ENCODE data around the gene UBR4.

UBR4 gene

DNA sequence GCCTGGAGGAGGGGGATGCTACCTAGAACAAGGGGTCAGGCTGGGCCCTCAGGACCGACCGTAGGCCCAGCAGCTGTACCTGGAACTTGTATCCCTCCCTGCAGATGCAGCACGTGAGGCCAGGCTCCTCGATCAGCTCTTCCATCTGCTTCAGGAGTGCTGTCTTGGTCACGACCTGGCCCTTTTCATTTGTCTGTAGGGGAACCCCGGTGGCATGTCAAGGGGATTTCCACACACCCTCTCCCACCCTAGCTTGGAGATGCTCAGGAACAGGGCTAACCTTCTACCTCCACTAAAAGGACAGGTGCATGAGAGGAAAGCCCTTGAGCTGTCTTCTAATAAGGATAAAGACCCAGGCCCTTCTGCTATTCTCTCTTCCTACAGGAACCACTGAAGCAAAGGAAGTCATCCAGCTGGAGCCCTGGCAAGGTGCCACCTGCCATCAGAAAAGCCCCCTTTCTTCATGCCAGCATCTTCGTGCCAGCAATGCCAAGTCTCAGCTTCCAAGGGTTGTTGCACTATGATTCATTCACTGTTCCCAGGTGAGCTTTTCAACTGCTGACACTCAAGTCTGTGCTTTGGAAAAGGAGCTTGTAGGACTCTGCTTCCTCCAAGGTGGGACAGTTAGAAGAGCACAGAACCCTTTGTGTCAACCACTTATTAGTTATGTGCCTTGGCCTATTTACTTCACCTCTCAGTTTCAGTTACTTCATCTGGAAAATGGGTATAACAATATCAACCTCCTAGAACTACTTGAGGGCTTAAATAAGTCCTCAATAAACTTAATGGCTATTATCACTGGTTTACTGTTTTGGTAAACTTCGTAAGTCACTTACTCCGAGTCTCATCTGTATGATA is 122.1 kb downstream of the UBR4 start:
- no peak for DNase-seq

DNA sequence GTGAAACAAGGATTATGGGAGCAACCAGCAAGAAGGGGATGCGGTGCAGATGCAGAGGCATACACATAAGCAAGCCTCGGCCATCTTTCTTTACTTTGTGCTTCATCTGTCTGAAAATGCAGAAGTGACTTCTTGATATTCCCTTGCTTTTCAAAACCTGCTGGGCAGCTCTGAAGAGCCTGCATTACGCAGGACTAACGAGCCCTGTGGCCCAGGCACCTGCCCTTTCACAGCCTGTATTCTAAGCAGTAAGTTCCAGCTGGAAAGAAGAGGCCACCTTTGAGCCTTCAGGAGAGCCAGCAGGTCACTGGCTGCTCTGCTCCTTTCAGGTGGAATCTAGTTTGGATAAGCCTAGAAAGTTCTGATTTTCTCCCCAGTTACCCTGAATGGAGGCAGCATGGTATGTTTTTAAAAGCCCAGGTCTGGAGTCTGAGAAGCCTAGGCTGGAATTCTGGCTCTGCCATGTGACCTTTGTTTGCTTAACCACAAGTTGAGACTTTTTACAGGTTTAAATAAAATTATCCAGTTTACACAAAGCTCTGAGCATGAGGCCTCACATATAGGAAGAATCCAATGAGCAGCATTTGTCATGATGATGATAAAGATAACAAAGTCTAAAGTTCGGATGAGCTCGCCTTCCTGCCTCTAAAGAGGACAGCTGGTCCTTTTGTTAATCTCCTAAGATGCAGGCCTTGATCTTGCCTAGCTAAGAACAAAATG is 122.9 kb downstream of the UBR4 start:
- DNase-seq: no peak

DNA sequence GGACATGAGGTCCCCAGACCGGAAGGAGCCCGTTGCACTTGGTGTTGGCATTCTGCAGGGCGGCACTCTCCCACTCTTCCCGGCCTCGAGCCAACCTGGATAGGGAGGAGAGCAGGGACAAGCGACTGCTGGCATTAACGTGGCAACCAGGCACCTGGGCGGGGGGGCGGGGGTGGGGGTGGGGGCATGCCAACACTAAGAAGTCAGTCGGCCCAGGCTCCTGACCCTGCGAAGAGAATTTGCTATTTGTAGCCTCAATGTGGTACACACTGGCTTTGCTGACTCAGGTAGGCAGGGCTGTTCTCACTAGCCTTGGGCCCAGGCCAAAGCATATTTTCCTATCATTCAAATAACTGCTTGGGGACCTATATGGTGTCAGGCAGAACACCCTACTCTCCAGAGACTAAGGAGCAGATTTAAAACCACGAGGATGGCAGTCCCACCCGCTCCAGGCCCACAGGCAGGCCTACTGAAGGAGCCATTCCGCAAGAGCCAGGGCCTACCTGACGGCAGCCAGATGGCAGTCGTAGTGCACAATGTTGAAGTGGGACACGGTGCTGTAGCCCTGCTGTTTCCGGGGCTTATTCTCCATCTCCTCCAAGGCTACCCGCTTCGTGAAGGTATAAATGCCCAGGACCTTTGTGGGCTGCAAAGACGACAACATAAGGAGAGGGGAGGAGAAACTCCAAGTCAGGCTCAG is 123.7 kb downstream of the UBR4 start:
- no peak for DNase-seq

DNA sequence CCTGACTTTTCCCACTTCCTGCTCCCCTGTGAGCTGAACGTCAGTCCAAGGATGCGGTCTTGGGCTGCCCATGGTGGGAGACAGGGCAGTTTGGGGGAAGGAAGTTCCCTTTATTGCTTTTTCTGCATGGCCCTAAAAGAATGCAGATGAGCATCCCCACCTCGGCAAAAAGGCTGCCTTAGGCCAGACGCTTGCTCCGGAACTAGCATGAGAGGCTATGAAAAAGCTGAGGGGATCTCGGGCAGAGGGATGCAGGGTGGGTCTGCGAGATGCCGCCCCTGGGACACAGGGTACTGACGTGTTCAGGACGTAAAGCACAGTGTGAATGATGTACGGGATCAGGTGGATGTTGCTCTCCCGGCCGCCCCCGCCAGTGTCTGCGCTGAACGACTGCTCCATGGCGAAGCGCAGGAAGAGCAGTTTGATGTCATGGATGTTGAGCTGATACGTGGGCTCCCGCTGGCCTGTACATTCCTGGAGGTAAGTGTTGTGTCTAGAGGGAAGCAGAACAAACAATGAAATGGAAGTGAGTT is 125.8 kb downstream of the UBR4 start:
- DNase-seq: no peak

DNA sequence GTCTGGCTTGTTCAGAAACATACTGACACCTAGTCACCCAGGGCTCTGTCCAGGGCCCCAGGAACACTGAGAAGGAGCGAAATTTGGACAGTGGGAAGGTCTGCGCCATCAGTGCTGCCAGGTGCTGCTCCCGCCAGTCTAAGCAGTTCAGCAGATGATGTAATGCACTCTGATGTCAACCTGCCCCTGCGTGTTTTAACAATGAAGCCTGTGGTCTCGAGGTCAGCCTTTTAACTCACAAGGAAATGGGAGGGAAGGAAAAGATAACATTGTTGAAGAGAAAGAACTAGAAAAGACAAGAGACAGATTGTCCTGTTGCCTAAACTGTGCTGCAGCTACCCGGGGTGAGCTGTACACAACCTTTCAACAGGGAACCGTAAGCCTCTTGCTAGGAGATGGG is 127.0 kb downstream of the UBR4 start:
- DNase-seq: no peak

DNA sequence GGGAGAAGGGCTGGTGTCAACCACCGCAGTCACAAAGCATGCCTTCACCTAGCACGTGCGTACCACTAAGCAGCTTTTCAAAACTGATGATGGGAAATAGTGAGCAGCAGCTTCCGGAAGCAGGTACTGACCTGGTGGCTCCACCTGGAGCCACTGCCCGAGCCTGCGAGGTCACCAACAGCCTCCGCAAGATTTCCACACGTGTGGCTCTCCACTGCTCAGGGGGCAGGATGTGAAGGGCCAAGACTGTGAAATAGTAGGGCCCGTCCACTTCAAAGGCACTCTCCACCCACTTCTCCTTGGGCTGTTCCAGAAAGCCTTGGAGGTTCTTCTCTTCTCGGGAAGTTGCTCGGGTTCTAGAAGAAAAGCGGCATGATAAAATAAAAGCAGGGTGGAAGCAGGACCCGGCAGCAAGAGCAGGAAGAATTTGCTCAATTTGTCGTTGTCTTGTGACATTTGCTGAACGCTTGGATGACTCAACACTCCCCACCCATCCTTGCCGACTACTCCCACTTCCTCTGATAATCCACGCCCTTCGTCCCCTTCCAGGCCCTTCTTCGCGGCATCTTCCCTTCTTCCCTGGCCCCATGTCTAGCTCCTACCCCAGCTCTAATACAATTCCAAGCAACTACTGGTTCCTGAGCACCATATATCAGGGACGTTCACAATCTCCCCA is 128.7 kb downstream of the UBR4 start:
- no peak for DNase-seq

DNA sequence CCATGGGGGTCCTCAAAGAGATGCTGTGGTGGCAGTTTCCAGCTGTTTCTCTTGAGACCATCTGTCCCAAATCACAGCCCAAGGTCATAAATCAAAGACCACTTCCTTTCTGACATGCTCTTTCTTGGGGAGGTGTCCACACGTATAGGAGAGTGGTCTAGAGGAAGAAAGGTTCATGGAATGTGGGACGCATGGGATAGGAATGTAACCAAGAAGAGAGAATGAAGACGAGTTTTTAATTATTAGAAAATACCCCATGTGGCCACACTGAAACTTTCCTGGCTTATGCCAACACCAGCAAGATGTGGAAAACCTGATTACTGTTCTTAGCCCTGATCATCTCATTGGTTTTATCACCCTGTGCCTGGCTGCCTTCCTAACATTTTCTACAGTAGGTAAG is 129.3 kb downstream of the UBR4 start:
- no peak for DNase-seq

DNA sequence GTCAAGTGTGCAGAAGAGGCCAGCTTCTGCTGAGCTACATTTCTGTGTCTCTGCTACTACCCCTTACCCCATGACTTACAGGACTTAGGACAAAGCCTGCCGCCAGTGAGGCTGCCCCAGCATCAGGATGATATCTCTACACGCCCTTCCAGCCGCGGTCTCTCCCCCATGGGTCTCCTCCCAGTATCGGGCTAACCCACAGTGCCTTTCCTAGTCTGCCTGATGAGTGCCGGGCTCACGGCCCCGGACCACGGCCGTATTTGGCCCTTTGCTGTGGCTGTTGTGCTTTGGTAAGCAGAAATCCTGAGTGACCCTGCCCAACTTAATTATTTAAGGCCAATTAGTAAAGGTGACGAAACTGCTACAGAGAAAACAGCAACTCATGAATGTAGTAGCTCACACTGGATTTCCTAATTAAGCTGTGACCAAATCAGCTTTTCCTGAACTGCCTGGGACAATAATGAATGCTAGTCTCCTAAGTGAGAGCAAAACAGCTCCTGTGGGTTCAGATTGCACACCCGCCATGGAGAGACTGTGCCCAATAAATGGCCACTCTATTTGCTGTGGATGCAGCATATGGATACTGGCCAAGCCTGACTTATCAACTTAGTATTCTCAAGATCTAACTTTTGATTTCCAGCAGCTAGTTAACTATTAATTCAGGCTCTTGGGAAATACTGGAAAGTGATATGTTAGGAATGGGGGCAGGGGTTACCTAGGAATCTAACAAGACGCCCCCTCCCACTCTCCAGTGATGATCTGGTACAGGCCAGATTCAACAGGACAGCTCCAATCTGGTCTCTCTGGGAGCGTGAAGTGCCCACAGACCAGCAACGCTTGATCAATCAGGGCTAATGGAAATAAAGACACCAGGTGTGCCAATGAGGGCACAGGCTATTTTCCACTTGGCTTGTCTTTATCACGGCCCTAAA is 130.3 kb downstream of the UBR4 start:
- DNase-seq: no peak

DNA sequence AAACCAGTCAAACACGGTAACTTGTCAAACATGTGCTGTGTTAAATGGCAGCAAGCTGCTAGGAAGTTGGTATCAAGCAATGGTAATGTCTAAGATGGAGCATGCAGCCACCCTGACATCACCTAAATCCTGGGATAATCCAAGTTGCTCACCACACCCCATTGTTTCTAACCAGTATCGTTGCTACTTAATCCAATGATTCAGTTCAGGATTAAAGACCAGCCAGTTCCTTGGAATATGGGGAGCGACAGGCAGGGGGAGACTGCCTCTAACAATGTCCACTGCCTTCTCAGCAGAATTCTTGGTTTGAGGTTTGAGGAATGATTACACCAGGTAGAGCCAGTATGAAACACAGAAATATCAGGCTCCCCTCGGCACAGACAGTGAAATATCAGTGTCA is 131.5 kb downstream of the UBR4 start:
- DNase-seq: no peak

DNA sequence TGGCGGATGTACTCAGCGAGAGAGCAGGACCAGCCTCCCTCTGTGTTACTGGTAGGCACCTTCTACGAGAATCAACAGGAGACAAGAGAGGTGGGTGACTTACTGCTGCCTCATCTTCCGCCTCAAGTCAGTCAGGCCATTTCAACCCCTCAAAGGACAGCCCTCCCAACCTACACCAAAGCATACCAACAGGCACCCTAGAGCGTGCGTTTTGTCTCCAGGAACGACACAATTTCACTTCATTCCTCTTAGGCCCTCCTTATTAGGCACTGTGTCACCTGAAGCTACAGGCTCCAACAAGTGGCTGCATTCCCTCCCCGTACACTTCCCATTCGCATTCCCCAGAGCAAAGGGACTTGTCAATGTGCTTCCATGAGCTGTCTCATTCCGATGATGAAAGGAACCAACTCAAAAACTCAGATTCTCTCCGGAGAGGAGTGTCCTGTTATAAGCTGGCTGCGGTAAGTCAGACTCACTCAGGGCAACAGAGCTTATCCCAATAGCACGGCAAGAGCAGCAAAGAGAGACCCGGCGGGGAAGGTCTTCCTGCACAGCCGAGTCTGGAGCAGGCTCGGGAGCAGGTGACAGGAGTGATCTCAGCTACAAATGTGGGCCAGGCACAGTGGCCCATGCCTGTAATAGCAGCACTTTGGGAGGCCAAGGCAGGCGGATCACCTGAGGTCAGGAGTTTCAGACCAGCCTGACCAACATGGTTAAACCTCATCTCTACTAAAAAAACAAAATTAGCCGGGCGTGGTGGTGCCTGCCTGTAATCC is 133.0 kb downstream of the UBR4 start:
- no peak for DNase-seq

DNA sequence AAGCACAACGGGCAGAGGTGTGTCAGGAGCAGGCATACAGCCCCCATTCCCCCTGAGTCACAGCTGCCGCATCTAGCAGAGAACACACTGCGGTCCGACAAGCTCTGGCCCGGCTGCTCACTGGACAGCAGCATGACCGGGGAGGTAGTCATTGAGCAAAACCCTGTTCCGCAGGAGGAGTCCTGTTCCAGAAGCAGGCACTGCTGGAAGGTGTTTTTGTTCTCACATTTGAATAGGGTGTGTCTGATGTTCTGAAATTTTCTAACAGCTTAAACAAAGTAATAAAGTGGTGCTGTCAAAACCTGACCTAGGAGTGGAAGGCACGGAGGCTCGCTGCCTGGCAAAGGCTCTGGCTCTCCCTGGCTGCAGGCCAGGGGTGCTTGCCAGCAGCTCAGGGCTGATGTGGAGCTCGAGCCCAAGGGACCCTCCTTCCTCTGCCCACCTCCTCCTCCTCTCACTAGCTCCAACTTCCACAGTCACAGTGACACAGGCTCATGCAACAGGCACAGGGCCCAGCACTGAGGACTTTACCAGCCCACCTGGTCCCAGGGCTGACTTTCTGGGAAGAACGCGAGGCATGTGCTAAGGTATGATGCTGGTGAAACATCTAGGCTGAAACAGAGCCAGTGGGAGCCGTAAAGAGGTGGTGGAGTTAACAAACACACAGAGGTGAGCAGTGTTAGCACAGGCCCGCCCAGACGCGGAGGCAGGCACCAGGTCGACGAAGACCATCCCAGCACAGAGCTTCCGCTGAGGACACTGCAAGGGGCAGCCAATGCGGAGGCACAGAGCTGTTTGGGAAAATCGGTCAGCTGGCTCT is 135.0 kb downstream of the UBR4 start:
- no peak for DNase-seq

DNA sequence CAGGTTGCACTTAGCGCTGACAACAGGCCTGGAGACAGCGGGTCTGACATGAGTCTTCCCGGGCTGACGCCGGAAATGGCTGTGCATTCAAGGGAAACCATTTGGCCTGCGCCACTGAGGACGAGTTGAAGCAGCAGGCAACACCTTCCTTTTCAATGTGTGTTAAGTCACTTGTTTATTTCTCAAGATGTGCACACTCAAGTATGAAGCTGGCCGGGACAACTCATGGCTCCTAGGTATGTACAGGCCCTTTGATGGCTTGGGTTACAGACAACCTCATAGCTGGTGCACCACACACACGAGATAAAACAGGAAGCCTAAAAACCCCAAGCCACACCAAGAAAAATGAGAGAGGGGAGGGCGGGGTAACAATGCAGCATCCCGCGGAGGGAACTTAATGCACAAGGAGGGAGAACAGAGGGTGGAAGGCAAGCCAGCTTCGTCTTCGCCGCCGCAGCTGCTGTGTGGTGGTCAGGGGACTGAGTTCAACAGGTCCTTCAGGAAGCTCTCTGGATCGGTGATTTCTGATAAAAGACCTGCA is 135.6 kb downstream of the UBR4 start:
- no peak for DNase-seq

DNA sequence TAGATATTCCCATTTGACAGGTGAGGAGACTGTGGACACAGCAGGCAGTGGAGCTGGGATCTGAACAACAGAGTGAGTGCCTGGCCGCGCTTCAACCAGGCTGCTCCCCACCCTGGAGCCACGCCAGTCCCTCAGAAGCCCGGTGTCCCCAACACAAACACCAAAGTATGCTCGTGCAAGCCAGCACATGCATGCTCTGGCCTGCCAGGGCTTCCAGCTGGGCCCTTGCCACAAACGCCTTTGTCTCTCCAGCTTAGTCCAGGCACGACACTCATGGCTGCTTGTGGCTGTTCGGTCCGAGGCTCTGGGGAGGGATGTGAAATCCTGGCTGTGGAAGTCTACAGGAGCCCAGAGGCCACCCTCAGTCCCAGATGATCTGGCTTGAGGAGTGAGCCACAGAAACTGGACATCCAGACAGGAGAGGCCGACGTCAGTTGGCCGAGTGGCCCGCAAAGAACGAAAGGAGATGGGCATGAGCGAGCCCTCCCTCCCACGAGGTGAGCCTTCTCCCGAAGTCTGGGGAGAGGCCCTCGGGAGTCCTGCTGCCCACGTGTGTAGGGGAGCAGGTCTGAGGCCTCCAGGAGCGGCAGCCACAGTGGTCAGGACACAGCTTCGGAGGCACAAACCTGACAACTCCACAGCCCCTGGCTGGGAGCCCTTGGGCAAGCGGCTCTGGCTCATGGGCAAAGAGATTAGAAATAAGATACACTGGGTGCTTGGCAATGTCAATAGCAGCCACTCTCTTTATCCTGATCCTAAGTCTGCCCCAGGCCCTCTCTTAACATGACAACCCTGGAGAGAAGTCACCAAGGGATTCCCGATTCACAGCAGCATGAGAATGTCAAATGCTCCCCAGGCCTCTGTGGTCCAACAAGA is 136.5 kb downstream of the UBR4 start:
- no peak for DNase-seq

DNA sequence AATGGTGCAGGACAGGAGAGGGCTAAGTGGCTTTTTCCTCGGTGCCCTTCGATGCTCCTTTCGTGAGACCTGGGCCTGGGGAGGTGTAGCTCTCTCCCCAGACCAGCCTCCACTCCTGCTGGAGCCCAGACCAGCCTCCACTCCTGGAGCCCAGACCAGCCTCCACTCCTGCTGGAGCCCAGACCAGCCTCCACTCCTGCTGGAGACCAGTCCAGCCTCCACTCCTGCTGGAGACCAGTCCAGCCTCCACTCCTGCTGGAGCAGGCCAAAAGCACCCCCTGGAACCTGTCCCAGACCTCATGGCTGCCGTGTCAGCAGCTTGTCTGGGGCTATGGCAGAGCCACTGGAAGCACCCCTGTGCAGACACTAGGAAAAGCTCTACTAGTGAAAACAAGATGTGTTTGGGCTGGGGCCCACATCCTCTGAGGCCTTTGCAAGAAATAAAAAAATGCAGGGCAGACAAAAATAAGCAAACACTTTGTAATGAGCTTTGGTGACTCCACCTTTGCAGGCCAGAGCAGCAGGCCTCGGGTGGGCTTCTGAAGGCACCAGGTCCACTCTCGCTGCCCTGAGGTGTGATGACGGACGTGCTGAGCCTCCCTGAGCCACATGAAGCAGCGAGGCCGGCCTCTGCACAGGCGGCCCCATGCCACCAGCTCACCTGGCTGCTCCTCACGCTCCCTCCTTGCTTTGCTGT is 137.6 kb downstream of the UBR4 start:
- DNase-seq: no peak

DNA sequence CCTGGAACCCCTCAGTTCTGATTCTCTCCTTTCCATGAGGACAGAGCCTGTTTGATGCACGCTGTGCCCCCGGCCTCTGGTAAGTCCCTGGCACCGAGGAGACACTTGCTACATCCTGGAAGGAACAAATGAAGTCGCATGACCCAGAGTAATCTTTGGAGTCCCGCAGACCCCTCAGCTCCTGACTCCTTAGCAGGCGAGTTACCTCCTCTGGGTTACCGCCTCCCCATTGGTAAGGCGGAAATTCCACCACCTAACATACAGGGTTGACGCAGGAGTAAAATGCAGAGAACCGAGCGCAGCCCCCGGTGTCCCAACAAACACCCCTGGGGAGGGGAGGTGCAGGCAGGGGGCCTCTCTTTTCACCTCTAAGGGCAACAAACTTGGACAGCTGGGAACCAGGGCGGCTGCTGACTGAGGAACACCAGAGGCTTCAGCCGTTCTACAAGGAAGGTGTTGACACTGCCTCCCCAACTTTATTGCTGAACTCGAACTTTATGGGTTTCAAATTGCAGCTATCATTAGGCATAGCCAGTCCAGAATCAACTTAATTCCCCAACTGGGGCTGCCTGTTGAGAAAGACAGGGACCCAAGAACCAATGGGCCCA is 138.3 kb downstream of the UBR4 start:
- DNase-seq: no peak

DNA sequence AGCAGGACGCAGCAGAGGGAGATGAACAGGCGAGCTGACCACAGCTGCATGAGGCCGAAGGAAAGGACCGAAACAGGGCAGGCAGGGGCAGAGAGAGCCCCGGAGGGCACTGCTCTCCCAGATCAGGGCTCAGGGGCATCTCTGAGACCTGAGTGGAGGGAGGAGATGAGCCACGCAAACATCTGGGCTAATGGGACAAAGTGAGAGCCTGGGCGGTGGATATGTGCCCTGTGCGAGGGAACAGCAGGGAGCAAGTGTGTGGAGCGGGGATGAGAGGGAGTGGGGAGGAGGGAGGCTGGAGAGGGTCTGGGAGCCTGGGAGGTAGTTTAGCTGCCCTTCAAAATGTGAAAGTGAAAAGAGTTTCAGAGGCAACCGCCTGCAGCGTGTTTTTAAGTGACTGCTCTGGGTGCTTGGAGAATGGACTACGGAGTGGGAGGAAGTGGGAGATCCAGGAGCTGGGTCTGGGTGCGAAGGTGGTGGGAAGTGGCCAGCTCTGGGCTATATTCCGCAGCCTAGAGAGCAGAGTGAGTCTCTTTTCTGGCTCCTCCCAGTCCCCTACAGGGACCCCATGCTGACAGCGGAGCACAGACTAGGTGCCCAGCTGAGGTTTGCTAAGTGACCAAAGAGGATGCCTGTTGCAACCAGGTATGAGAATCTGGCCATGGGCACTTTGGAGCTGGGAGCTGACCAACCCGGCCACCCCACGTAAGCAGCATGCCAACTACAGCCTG is 139.0 kb downstream of the UBR4 start:
- DNase-seq: no peak

DNA sequence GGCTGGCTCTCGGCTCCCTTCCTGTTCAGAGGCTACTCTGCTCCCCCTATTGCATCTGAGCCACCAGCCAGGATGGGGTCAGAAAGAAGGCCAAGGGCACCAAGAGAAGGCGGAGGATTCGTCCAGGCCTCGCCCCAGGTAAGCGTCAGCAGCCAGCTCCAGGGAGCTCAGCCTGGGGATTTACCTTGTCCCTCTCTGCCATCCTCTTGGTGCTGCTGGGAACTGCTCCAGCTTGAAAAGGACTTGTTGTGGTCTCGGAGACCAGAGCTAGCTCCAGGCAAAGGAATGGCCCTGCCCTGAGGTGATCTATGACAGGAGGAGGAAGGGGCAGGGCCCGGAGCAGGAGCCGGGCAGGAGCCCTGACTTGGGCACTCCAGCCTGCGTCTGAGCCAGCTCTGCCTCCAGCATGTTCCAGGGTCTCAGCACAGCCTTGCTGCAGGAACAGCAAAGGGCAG is 139.8 kb downstream of the UBR4 start:
- DNase-seq: no peak

All from NK-92 treated with Interleukin-12 subunit alpha and Interleukin-12 subunit beta, amount 100 ng/mL, for 24 hours (cell line).